GM19238 (cell line): Measurements from ENCODE around the gene PTCH2.
"Not testable (repeated sequence)": the region's sequence is repeated elsewhere in the genome, so short reads cannot be mapped to it uniquely, and the experiment has no call there.

Experiments
- DNase-seq: peaks from one replicate; pipeline ENCODE4 v3.0.0; 2011; ENCODE audit warnings: low spot score; ENCODE audit not compliant: insufficient read length

PTCH2 gene

DNA sequence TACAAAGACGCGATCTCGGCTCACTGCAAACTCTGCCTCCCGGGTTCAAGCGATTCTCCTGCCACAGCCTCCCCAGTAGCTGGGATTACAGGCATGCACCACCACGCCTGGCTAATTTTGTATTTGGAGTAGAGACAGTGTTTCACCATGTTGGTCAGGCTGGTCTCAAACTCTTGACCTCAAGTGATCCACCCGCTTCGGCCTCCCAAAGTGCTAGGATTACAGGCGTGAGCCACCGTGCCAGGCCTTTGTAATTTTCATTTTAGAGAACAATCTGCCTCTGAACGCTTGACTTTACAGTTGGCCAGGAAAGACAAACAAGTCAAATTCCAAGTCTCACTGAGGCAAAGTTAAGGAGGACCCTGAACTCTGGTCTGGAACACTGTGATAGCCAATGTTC lies 4.8 kb downstream of the PTCH2 start:
- DNase-seq: not testable (repeated sequence)

DNA sequence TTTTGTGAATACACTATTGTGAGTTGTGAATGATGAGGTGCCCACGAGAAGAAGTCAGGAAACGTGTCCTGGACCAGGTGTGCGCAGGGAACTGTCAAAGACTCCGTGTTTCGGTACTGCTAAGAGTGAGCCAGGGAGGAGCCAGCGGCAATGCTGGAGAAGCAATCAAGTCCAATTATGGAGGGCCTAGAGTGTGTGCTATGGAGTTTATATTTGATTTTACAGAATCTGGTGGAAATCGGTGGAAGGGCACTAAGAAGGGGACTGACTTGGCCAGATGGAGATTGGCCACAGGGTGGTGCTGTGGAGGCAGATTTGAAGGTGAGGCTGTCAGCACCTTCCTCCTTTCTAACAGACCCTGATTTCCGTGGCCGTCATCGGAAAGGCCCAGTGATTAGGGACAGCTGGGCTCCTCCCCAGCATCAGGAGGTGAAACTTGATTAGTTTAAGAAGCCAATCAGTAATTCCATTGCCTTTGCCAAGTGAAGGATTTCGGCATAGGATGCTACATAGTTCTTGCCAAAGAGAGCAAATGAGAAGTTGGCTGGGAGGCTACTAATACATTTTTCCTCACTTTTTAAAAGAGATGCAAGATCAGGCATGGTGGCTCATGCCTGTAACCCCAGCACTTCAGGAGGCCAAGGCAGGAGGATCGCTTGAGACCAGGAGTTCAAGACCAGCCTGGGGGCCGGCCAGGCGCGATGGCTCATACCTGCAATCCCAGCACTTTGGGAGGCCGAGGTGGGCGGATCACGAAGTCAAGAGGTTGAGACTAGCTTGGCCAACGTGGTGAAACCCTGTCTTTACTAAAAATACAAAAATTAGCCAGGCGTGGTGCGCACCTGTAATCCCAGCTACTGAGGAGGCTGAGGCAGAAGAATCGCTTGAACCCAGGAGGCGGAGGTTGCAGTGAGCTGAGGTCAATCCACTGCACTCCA lies 7.0 kb downstream of the PTCH2 start:
- peak; percentile 85 for DNase-seq

DNA sequence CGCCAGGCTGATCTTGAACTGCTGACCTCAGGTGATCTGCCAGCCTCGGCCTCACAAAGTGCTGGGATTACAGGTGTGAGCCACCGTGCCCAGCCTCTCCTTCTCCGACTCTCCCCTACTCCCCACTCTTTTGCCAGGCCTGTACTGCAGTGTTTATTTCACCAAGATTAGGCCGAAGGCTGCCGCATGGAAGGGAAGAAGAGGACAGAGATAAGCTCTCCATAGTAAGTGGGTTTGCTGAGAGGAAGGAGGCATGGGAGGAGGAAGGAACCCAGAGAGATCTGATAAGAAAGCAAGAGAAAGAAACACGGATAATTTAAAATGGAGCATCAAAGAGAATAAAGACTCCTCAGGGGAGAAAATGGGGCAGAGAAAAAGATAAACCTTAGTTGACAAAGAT lies 8.7 kb downstream of the PTCH2 start:
- no peak for DNase-seq

DNA sequence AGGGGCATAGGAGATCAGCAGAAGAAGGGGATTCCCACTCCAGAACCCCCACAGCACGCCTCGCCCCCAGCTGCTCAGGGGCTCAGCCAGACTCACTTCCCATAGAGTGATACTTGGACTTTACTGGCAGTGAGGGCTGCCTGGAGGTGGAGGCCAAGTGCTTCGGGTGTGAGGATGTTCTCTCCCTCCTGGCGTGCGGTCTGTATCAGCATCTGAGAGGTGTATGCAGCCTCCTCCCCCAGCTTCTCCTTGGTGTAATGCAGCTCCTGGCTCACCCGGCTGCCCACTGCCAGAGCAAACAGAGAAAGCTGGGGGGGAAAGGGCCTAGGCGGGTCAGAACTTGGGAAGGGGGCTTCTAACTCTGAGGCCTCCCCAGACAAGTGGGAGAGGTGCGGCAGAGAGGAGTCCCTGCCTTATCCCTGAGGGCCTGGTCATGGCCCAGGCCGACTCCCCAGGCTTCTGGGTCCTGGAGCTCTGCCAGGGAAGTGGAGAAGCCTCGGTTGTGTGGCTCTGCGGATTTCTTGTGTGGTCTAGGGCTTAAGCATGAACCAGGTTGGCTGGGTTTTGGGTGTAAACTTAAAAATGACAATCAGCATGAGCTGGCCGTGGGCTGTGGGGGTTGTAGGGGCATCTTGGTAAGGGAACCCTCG lies 10.9 kb downstream of the PTCH2 start:
- DNase-seq: no peak

DNA sequence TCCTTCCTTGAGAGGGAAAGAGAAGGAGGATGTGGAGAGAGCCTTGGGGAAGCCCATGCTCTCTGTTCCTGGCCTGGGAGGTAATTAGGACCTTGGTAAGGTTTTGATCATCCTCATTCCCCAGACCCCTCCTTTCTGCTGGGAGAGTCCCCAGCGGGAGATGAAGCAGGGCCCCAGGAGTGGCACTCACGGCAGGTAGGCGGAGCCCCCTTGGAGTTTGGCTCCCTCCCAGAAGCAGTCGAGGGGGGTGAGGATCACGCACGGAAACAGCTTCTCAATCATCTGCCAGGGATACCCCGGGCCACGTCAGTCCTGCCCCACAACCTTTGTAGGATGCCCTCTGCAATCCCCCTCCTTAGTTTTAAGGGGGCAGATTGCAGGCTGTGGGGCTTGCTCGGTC lies 11.5 kb downstream of the PTCH2 start:
- DNase-seq: no peak

DNA sequence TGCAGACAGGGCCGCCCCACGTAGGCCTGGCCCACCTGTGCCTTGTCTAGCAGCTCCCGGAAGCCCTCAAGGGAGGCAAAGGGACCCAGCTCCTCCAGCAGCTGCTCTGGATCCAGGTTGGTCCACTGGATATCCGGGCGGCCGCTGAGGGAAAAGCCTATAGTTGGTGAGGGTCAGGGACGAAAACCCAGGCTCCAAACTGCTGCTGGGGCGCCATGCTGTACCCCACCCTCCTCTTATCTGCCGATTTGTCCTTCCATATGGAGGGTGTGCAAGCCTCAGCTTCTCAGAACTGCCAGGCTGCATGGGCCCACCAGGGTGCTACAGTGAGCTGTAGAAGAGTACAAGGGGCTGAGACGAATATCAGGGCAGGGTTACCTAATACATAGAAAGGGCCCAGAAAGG lies 12.2 kb downstream of the PTCH2 start:
- DNase-seq: no peak

DNA sequence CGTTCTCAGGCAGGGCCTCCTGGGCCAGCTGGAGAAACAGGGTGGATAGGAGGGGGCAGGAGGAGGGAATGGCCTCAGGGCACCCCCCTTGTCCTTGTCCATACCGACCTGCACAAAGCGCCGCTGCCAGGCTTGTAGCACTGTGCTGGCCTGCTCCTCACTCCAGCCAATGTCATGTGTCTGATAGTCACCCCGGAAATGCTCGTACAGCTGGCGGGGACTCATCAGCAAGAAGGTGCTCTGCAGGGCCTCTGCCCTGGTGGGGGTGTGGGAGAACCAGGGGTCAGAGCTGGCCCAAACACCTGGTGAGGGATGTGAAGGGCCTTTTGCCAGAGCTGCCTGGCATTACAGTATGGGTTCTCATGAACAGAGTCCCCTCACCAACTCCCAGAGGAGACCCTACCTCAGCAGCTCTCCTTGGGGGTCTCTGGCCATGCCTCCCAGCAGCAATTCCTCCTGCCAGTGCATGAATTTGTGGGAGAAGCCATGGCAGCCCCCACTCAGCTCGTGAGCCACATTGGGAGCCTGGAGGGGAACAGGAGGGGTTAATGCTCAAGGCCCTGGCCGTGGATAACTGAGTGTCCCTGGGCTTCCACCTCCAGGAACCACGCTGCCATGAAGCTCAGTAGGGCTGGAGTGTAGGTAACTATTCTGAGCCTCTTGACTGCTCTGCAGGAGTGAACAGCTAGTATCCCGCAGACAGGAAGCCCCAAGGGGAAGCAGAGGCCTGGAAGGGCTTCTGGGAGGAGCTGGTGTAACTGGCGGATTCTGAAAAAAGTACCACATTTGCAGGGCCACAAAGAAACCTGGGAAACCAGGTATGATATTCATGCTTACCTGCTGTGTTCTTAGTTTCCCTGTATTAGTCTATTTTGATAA lies 13.3 kb downstream of the PTCH2 start:
- no peak for DNase-seq

DNA sequence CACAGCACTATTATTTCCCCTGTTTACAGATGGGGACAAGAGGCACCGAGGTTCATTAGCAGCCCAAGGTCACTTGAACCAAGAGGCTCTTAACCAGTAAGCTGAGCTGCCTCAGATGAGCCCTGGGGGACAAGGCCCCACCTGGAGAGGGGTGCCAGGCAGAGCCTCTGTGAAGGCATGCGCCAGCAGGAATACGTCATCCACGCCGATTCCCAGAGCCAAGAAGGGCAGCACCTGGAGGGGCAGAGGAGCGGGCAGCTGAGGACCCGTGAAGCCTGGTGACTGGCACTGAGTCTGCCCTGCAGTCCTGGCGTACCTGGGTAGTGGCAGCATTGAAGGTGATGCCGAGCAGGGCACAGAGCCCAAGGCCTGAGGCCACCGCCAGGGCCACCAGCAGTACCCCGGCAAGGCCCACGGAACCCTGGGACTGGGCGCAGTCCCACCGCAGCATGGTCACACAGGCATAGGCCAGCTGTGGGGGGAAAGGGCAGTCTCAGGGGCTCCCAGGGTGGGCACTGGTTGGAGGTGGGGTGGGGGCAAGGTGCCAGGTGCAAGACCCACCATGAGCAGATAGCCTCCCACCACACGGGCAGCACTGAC lies 14.1 kb downstream of the PTCH2 start:
- DNase-seq: no peak

DNA sequence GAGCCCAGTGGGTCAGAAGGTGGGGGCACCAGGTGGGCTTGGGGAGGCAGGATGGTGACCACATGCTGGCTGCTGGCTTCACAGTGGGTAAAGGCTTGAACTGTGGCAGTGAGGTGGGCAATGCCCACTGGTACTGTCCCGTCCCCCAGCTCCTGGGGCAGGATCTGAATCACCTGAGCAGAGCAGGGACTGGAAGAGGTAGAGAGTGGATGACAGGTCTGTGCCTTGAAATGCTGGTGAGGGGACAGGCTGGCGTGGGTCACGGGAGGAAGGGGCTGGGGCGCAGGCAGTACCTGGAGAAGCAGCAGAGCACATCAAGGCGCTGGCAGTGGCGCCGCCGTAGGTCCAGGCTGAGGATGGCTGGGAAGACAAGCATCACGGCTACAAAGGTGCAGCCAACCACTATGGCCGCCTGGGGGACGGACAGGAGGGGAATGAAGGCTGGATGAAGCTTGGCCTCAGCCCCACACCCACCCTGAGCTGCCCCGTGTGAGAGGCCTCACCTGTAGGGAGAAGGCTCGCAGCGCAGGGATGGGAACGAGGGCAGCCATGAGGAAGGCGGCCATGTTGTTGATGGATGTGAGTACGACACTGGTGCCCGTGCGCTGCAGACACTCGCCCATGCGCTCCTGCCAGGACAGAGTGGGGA lies 14.9 kb downstream of the PTCH2 start:
- DNase-seq: no peak

DNA sequence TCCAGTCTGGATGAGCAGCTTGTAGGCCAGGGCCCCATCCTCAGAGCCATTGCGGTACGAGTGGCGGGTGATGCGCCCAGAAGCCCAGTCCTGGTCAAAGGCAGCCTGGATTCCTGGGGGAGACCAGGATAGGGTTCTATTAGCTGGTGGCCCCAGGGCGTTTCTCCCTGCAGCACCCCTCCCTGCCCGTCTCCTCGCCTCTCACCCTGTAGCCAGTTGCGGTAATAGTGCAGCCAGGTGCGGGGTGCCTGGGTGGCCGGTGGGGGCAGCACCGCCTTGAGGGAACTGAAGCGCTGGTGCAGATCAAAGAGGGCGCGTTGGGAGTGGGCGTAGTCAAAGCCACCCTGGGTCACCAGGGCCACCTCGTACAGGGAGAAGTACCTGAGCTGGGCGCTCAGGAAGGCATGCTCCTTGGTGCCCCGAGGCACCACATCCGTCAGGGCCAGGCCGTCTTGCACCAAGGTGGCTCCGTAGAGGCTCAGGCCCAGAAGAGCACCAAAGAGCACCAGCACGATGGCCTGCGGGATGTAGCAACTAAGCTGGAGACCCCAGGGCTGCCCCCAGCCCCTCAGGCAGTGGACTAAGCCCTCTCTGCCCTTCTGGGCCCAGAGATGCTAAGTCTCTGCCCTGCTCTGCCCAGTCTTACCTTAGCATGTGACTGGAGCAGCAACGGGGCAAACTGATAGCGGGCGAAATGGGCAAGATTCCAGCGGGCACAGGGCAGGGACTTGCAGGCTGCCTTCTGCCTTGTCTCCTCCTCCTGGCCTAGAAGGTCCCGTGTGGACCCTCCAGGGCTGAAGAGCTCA lies 15.7 kb downstream of the PTCH2 start:
- no peak for DNase-seq

DNA sequence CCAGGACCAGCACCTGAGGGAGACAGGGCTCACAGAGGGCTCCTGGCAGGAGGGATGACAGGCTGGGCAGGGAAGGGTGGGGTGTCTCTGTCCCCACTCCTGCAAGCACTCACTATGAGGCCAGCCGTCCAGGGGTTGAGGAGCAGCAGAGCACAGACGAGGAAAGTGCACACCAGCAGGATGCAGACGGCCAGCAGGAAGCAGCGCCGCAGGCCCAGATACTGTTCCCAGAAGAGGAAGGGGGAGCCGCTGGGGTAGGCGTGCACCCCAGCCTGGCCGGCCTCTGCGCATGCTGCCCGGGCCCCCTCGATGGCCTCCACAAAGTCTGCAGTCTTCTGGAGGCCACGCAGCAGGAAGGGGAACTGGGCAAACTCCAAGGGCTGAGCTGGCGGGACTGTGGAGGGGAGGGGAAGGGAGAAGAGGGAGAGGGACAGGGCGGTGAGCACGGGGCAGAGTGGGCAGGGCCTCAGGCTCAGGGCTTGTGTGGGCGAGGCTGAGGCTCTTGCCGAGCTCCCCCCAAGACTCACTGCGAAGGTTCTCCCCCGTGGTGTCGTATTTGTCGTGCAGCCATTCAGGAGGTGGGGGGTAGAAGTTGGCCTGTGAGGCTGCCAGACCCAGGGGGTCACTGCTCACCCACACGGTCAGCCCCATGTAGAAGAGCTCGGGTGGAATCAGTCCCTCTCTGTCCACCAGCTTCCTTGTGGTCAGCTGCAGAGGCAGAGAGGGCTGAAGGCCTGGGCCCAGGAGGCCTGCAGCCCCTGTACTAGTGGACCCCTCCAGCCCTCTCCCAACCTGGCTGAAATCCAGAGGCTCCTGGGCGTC lies 16.5 kb downstream of the PTCH2 start:
- no peak for DNase-seq

DNA sequence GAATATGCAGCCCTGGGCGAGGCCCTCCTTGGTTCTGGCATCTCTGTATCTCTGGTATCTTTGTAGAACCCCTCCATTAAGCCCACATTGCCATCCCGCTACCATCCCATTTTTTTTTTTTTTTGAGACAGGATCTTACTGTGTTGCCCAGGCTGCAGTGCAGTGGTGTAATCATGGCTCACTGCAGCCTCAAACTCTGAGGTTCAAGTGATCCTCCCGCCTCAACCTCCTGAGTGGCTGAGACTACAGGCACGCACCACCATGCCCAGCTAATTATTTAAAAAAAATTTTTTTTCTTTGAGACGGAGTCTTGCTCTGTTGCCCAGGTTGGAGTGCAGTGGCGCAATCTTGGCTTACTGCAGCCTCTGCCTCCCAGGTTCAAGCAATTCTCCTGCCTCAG lies 18.7 kb downstream of the PTCH2 start:
- not testable (repeated sequence) for DNase-seq

DNA sequence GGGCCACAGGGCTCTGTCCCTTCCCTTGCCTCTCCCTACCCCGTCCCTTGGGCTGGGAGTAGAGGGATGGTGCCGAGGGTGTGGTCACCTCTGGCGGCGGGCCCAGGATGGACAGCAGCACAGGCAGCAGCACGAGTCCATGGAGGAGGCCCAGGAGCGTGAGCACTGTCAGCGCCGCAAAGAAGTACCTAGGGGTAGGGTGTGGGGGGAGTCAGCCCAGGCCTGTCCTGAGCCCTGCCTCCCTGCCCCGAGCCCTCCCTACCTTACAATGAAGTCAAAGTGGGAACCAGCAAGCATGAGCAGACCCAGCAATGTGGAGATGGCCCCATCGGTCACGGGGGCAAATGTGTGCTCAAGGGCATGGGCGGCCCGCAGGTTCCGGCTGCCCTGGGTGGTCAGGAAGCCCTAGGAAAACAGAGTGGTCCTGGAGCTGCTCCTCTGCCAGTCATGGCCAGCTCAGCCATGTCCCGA lies 20.0 kb downstream of the PTCH2 start:
- no peak for DNase-seq

DNA sequence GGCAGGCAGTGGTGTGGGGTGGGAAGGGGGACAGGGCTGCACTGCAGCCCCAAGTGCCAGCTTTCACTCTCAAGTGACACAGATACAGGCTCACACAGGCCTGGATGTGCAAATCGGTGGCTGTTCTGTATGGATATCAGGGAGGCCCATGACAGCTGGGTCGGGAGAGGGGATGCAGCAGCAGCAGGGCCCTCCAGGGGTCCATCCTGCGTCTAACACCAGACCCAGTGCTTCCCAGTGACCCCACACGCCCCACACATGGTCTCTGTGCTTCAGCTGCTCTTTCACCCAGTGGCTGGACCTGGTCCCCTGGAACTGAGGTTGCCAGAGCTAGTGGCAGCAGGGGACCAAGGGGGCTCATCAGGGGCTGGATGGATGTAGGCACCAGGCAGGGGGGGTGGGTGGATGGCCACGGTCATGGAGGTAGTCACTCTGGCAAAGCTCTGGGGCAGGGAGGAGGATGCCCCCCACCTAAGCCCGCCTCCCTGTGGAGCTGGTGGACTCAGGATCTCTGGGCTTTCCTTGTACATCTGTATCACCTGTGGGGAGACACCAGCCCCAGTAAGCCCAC lies 20.8 kb downstream of the PTCH2 start:
- DNase-seq: no peak

DNA sequence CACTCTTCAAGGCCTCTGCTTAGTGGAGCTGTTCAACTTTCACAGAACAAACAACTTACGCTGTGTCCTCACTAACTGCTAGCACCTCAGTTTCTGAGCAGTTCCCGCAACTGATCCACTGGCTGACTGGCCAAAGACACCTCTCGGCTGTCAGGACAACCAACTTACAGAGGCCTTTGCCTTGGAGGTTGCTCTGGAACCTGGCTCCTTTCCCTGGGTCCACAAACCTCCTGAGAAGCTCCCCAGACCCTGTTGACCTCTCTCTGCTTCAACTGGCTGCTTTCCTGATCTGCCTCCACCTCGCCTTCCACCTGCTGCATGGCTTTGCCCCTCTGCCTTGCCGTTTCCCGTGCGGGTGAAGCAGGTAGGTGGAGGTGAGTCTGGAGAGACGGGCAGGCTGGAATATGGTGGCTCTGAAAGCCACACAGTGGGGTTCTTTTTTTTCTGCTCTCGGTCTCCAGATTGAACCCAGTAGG lies 21.8 kb downstream of the PTCH2 start:
- DNase-seq: no peak

DNA sequence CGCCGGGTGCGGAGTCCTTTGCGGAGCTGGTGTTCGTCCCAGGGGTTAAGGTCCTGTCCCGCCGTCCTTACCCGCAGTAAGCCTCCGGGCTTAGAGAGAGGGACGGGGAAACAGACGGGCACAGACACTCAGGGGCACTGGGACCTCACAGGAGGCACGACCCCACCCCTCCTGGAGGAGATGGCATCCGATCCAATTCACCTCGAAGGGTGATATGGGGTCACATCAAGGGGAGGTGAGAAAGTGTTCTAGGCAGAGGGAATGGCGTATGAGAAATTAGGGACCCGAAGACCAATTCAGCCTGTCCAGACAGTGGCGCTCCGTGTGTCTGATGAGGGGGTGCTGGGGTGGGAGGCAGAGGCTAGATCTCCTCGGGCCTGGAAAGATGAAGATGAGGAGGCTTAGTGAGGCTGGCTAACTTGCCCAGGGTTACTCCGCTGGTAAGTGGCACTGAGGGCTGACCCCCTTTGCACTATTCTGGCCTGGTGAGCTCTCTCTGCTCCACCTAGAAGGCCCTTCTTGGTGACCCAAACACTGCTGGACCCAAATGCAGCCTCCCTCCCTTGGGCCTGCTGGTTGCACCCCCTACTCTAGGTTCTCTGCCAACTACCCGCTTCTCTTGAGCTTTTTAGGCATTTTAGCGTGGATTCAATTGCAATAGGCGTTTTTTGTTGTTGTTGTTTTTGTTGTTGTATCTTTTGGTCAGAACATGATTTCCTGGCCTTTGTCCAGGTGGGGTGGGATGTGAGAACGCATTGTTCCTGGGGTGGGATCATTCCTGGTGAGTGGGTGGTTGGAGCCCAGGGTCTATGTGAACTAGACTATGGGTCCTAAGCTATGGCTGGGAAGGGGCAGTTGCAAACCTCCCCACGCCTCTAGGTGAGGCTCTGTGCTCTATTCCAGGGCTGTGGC lies 22.5 kb downstream of the PTCH2 start:
- DNase-seq: no peak

DNA sequence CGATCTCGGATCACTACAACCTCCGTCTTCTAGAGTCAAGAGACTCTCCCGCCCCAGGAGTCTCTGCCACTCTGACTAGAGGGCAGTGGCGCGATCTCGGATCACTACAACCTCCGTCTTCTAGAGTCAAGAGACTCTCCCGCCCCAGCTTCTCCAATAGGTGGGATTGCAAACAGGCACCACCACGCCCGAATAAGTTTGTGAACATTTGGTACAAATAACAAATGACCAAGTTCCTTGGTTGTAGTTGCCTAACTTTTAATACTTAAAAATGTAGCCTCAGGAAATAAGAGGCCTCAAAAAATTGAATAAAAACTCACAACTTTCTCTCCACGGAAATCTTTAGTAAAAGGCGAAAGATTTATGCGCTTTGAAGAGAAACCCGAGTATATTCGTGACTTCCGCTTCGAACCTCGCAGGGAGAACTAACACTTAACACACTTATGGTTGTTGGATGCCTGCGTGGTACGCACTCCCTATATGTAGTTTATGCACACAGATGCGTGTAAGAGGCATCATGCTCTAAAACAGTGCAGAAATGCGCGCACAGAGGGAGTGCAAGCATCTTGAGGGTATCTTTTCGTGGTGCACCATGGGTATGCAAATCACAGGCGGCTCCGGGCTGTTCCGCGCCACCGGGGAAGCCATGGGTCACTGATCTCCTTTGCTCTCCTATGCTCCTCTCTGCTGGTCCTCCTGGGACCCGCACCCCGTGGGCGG lies 23.3 kb downstream of the PTCH2 start:
- peak; percentile 85 for DNase-seq
